Neural progenitor cell (in vitro differentiated cells): ENCODE data around the gene TMX4. TPM values are rescaled to one million over a fixed set of nuclear protein-coding genes. Genes with fewer than 3 reads are reported as not detected.

Experiments
- DNase-seq: peaks from one replicate; pipeline ENCODE4 v3.0.0-alpha.2; 2016; ENCODE audit warnings: low spot score
- H2AFZ ChIP-seq: fragments of 200-600 bp; sonication (generic); replicated peaks from 2 replicates; pipeline ENCODE4 v1.6.1; 2016; ENCODE audit warnings: antibody characterized with exemption
- H3F3A ChIP-seq: fragments of 200-600 bp; sonication (generic); 2 replicates; pipeline ENCODE4 v1.6.1; 2016; ENCODE audit warnings: antibody characterized with exemption, low read depth
- H3K27ac ChIP-seq: fragments of 200-600 bp; sonication (generic); 2 replicates; pipeline ENCODE4 v1.5.1; 2016; ENCODE audit warnings: mild to moderate bottlenecking
- H3K27me3 ChIP-seq: fragments of 200-600 bp; sonication (generic); 2 replicates; pipeline ENCODE4 v1.6.1; 2016; ENCODE audit warnings: mild to moderate bottlenecking, moderate library complexity
- H3K36me3 ChIP-seq: fragments of 200-600 bp; sonication (generic); 2 replicates; pipeline ENCODE4 v1.5.1; 2016
- H3K4me1 ChIP-seq: fragments of 200-600 bp; sonication (generic); 2 replicates; pipeline ENCODE4 v1.6.1; 2016; ENCODE audit warnings: mixed run types
- H3K4me2 ChIP-seq: fragments of 200-600 bp; sonication (generic); 2 replicates; pipeline ENCODE4 v1.6.1; 2016
- H3K4me3 ChIP-seq: fragments of 200-600 bp; sonication (generic); 2 replicates; pipeline ENCODE4 v1.5.1; 2016
- H3K79me2 ChIP-seq: fragments of 200-600 bp; sonication (generic); 2 replicates; pipeline ENCODE4 v1.6.1; 2016; ENCODE audit warnings: low read depth
- H3K9ac ChIP-seq: fragments of 200-600 bp; sonication (generic); 2 replicates; pipeline ENCODE4 v1.6.1; 2016
- H3K9me3 ChIP-seq: fragments of 200-600 bp; sonication (generic); 2 replicates; pipeline ENCODE4 v1.5.1; 2016; ENCODE audit warnings: low read depth
- H4K20me1 ChIP-seq: fragments of 200-600 bp; sonication (generic); 2 replicates; pipeline ENCODE4 v1.6.1; 2016; ENCODE audit warnings: low read depth
- H3K27ac Mint-ChIP-seq: 3 replicates; pipeline ENCODE4 v1.8.0; 2021; ENCODE audit warnings: mixed read lengths
- H3K27me3 Mint-ChIP-seq: 2 replicates; pipeline ENCODE4 v1.8.0; 2022; ENCODE audit warnings: low read depth, mild to moderate bottlenecking, inconsistent platforms, moderate library complexity, mixed read lengths; ENCODE audit not compliant: insufficient read depth
- H3K36me3 Mint-ChIP-seq: 3 replicates; pipeline ENCODE4 v1.8.0; 2021; ENCODE audit warnings: mixed read lengths
- H3K4me1 Mint-ChIP-seq: 3 replicates; pipeline ENCODE4 v1.8.0; 2021; ENCODE audit warnings: mixed read lengths
- H3K4me3 Mint-ChIP-seq: 3 replicates; pipeline ENCODE4 v1.8.0; 2021; ENCODE audit warnings: mild to moderate bottlenecking, moderate library complexity, mixed read lengths
- H3K9me3 Mint-ChIP-seq: 3 replicates; pipeline ENCODE4 v1.8.0; 2020; ENCODE audit warnings: mixed read lengths
- EZH2 ChIP-seq: fragments of 200-600 bp; sonication (generic); IDR thresholded peaks from 2 replicates; pipeline ENCODE4 v1.6.1; 2017; ENCODE audit warnings: antibody characterized with exemption, mild to moderate bottlenecking, moderate library complexity
- EZH2phosphoT487 ChIP-seq: fragments of 200-600 bp; sonication (generic); IDR thresholded peaks from 2 replicates; pipeline ENCODE4 v1.6.1; 2017; ENCODE audit warnings: antibody characterized with exemption
- total RNA-seq: library from RNA; depleted of rRNA; stranded (reverse); fragments of >200 nt; gene quantifications from 2 replicates; pipeline ENCODE4 v1.2.3, GENCODE V29; 2015; ENCODE audit warnings: low replicate concordance
- TF ChIP-seq, protein P1 (sequence below): fragments of 200-600 bp; sonication (generic); IDR thresholded peaks from 2 replicates; pipeline ENCODE4 v1.5.1; 2017; ENCODE audit warnings: antibody characterized with exemption, mild to moderate bottlenecking

Gene TMX4
- total RNA-seq, 1 donor from 2014 or later = 10.4 TPM

DNA sequence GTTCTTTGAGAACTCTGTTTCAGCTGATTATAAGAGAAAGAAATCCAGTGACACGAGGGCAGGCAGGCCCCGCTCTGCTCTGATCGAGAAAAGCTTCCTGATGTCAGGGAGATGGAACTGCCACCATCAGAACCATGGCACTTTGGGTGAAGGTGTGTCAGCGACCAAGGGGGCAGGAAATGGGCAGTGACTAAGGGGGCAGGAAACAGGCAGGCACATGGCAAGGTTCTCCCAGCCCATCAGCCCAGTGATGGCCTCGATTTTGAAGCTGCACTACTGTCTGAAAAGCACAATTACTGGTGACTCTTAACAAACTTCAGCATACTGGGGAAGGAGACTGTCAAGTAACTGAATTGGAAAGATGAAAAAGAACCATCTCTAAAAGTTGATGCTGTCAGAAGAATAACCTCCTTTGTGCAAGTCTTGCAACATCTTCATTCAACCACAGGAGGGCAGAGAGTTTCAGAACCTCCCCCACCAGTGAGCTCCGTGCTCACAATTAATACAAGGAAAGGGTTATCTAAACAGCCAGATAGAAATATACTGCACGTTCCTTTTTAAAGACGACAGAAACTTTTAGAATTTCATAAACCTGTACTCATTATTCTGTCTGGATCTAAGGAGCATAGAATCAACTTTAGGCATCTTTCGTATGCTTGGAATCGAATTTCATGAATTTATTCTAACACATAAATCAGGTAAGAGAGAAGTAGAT is 39.1 kb downstream of the TMX4 start:
- Histone ChIP-seq H3K4me2 (no peak overlapping the region), H4K20me1 (no peaks in the 10 kb centered on the region), H3F3A (peaks cover 5% of the 10 kb centered on the region), H3K27ac (no peak overlapping the region), H3K79me2 (no peaks in the 10 kb centered on the region), H3K4me1 (peaks cover 13% of the 10 kb centered on the region), H3K27me3 (no peaks in the 10 kb centered on the region), H3K9ac (no peak overlapping the region), H3K36me3 (no peaks in the 10 kb centered on the region), H3K9me3 (no peaks in the 10 kb centered on the region), H2AFZ (no peak overlapping the region), H3K4me3 (no peak overlapping the region)
- no peak for TF ChIP-seq EZH2
- TF ChIP-seq, protein P1, sequence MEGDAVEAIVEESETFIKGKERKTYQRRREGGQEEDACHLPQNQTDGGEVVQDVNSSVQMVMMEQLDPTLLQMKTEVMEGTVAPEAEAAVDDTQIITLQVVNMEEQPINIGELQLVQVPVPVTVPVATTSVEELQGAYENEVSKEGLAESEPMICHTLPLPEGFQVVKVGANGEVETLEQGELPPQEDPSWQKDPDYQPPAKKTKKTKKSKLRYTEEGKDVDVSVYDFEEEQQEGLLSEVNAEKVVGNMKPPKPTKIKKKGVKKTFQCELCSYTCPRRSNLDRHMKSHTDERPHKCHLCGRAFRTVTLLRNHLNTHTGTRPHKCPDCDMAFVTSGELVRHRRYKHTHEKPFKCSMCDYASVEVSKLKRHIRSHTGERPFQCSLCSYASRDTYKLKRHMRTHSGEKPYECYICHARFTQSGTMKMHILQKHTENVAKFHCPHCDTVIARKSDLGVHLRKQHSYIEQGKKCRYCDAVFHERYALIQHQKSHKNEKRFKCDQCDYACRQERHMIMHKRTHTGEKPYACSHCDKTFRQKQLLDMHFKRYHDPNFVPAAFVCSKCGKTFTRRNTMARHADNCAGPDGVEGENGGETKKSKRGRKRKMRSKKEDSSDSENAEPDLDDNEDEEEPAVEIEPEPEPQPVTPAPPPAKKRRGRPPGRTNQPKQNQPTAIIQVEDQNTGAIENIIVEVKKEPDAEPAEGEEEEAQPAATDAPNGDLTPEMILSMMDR = peak; percentile 63
- H3K4me1 Mint-ChIP-seq = peaks cover 12% of the 10 kb centered on the region
- H3K27me3 Mint-ChIP-seq = no peaks in the 10 kb centered on the region
- peaks cover 11% of the 10 kb centered on the region for H3K36me3 Mint-ChIP-seq
- peak; percentile 52 for DNase-seq
- no peaks in the 10 kb centered on the region for H3K9me3 Mint-ChIP-seq
- no peak overlapping the region for H3K27ac Mint-ChIP-seq
- no peak overlapping the region for H3K4me3 Mint-ChIP-seq

DNA sequence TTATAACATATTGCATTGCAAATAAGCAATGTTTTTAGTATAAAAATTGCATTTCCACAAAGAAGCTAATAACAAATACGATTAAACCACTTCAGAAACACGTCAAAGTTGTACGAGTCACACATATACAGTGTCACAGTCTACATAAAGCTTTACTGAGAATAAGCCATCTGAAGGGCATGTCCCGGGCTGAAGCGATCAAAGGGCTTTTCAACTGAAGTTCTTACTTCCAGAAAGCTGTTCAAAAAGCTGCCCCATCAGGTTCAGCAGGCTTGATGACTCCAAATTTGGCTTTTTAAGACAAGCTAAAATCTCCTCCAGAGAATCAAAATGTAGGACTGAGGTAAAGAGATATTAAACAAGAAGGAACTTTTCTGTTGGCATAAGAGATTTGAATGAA is 41.9 kb downstream of the TMX4 start:
- H3K9me3 ChIP-seq = no peaks in the 10 kb centered on the region
- H3K4me1 Mint-ChIP-seq = peaks cover 2% of the 10 kb centered on the region
- no peak for DNase-seq
- H3K27ac Mint-ChIP-seq = no peak overlapping the region
- no peaks in the 10 kb centered on the region for H3K4me1 ChIP-seq
- H3K36me3 ChIP-seq = no peaks in the 10 kb centered on the region
- no peaks in the 10 kb centered on the region for H3F3A ChIP-seq
- no peaks in the 10 kb centered on the region for H3K9me3 Mint-ChIP-seq
- no peak overlapping the region for H3K4me3 Mint-ChIP-seq
- H3K4me2 ChIP-seq = no peak overlapping the region
- H3K79me2 ChIP-seq = no peaks in the 10 kb centered on the region
- peaks cover 8% of the 10 kb centered on the region for H3K36me3 Mint-ChIP-seq
- H3K27ac ChIP-seq = no peak overlapping the region
- H3K9ac ChIP-seq = no peak overlapping the region
- H4K20me1 ChIP-seq = no peaks in the 10 kb centered on the region
- H2AFZ ChIP-seq = no peak overlapping the region
- no peaks in the 10 kb centered on the region for H3K27me3 ChIP-seq
- no peak overlapping the region for H3K4me3 ChIP-seq
- no peaks in the 10 kb centered on the region for H3K27me3 Mint-ChIP-seq
- TF ChIP-seq EZH2phosphoT487 (no peak), EZH2 (no peak)
- TF ChIP-seq, protein P1 = no peak

DNA sequence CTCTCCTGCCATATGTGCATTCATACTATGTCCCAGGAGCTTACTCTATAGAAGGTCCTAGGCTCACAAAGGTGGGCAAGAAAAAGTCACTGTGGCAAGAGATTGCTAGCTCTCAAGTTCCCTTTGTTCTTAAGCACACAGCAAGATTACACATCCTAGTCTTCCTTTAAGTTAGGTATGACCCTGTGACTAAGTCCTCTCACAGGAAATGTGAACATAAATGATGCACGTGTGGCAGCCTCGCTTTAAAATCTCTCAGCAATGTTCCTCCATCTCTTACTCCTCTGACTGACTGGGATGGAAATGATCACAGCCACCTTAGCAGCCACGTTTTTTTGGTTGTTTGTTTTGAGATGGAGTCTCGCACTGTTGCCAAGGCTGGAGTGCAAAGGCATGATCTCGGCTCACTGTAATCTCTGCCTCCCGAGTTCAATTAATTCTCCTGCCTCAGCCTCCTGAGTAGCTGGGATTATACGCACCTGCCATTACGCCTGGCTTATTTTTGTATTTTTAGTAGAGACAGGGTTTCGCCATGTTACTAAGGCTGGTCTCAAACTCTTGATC is 43.6 kb downstream of the TMX4 start:
- H3K4me3 Mint-ChIP-seq = no peak overlapping the region
- Histone ChIP-seq H3F3A (no peaks in the 10 kb centered on the region), H3K9ac (no peak overlapping the region), H3K4me2 (no peak overlapping the region), H4K20me1 (no peaks in the 10 kb centered on the region), H3K4me1 (no peaks in the 10 kb centered on the region), H3K27ac (no peak overlapping the region), H3K27me3 (no peaks in the 10 kb centered on the region), H3K79me2 (no peaks in the 10 kb centered on the region), H2AFZ (no peak overlapping the region), H3K36me3 (no peaks in the 10 kb centered on the region), H3K4me3 (no peak overlapping the region), H3K9me3 (no peaks in the 10 kb centered on the region)
- TF ChIP-seq EZH2 (no peak), EZH2phosphoT487 (no peak)
- TF ChIP-seq, protein P1 = no peak
- H3K36me3 Mint-ChIP-seq = peaks cover 2% of the 10 kb centered on the region
- no peaks in the 10 kb centered on the region for H3K9me3 Mint-ChIP-seq
- H3K27me3 Mint-ChIP-seq = no peaks in the 10 kb centered on the region
- H3K27ac Mint-ChIP-seq = peak overlapping the region; percentile 18
- H3K4me1 Mint-ChIP-seq = peaks cover 2% of the 10 kb centered on the region
- no peak for DNase-seq
